Measurements from ENCODE around the gene COG5. TPM values are rescaled to one million over a fixed set of nuclear protein-coding genes. Genes with fewer than 3 reads are reported as not detected.

COG5 gene
- total and polyA plus RNA-seq, 9 of the 15 experiments (the other 6 are each of a cell fraction or from before 2014, with no cell fraction given) = 15.3 to 75.1 (median 56.4) TPM

GRCh38 chr7:107167483-107168232, 396.1 kb downstream of the COG5 start (continued):
- peak; percentile 94 for TF ChIP-seq FOSL1 (tag; conservative IDR thresholded peaks at IDR 0.05)
- TF ChIP-seq TEAD1 (CRISPR knock-in tag; IDR thresholded peaks at IDR 0.05) = 0 out of 4 replicates have a peak, but pooled peaks of 1 of the 2 experiments have one; percentile 13
- peak; percentile 46 for TF ChIP-seq SMARCC2 (IDR thresholded peaks at IDR 0.05; ENCODE audit: low read depth)
- peak; percentile 93 for TF ChIP-seq BRD9 (IDR thresholded peaks at IDR 0.05; ENCODE audit: low read depth, partially characterized antibody)
- peak; percentile 81 for TF ChIP-seq SUPT5H (IDR thresholded peaks at IDR 0.05)
- TF ChIP-seq, protein P1, sequence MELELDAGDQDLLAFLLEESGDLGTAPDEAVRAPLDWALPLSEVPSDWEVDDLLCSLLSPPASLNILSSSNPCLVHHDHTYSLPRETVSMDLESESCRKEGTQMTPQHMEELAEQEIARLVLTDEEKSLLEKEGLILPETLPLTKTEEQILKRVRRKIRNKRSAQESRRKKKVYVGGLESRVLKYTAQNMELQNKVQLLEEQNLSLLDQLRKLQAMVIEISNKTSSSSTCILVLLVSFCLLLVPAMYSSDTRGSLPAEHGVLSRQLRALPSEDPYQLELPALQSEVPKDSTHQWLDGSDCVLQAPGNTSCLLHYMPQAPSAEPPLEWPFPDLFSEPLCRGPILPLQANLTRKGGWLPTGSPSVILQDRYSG (tag; conservative IDR thresholded peaks at IDR 0.05; ENCODE audit: low read depth) = 0 out of 2 replicates have a peak, but pooled peaks have one; percentile 48
- TF ChIP-seq, protein P2, sequence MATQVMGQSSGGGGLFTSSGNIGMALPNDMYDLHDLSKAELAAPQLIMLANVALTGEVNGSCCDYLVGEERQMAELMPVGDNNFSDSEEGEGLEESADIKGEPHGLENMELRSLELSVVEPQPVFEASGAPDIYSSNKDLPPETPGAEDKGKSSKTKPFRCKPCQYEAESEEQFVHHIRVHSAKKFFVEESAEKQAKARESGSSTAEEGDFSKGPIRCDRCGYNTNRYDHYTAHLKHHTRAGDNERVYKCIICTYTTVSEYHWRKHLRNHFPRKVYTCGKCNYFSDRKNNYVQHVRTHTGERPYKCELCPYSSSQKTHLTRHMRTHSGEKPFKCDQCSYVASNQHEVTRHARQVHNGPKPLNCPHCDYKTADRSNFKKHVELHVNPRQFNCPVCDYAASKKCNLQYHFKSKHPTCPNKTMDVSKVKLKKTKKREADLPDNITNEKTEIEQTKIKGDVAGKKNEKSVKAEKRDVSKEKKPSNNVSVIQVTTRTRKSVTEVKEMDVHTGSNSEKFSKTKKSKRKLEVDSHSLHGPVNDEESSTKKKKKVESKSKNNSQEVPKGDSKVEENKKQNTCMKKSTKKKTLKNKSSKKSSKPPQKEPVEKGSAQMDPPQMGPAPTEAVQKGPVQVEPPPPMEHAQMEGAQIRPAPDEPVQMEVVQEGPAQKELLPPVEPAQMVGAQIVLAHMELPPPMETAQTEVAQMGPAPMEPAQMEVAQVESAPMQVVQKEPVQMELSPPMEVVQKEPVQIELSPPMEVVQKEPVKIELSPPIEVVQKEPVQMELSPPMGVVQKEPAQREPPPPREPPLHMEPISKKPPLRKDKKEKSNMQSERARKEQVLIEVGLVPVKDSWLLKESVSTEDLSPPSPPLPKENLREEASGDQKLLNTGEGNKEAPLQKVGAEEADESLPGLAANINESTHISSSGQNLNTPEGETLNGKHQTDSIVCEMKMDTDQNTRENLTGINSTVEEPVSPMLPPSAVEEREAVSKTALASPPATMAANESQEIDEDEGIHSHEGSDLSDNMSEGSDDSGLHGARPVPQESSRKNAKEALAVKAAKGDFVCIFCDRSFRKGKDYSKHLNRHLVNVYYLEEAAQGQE (IDR thresholded peaks at IDR 0.05; ENCODE audit: borderline replicate concordance) = peak; percentile 43; the same call in 1 of the 2 replicates
- TF ChIP-seq, protein P2 (CRISPR knock-in tag; IDR thresholded peaks at IDR 0.05; ENCODE audit: low read depth) = no peak
- no peak for TF ChIP-seq NEUROD1 (IDR thresholded peaks at IDR 0.05; ENCODE audit: borderline replicate concordance, low read depth, low read length, partially characterized antibody)
- TF ChIP-seq ZNF445 (CRISPR knock-in tag; IDR thresholded peaks at IDR 0.05; ENCODE audit: low read depth) = 0 out of 2 replicates have a peak, but pooled peaks have one; percentile 71
- TF ChIP-seq ZNF24 (IDR thresholded peaks at IDR 0.05) = peak; percentile 30; the same call in 1 of the 2 replicates
- peak; percentile 89 for TF ChIP-seq NFATC3 (IDR thresholded peaks at IDR 0.05)
- TF ChIP-seq, protein P3, sequence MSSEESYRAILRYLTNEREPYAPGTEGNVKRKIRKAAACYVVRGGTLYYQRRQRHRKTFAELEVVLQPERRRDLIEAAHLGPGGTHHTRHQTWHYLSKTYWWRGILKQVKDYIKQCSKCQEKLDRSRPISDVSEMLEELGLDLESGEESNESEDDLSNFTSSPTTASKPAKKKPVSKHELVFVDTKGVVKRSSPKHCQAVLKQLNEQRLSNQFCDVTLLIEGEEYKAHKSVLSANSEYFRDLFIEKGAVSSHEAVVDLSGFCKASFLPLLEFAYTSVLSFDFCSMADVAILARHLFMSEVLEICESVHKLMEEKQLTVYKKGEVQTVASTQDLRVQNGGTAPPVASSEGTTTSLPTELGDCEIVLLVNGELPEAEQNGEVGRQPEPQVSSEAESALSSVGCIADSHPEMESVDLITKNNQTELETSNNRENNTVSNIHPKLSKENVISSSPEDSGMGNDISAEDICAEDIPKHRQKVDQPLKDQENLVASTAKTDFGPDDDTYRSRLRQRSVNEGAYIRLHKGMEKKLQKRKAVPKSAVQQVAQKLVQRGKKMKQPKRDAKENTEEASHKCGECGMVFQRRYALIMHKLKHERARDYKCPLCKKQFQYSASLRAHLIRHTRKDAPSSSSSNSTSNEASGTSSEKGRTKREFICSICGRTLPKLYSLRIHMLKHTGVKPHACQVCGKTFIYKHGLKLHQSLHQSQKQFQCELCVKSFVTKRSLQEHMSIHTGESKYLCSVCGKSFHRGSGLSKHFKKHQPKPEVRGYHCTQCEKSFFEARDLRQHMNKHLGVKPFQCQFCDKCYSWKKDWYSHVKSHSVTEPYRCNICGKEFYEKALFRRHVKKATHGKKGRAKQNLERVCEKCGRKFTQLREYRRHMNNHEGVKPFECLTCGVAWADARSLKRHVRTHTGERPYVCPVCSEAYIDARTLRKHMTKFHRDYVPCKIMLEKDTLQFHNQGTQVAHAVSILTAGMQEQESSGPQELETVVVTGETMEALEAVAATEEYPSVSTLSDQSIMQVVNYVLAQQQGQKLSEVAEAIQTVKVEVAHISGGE (CRISPR knock-in tag; IDR thresholded peaks at IDR 0.05) = no peak
